Measurements from ENCODE around the gene AZU1.
"Not testable (repeated sequence)": the region's sequence is repeated elsewhere in the genome, so short reads cannot be mapped to it uniquely, and the experiment has no call there.

AZU1 gene

DNA sequence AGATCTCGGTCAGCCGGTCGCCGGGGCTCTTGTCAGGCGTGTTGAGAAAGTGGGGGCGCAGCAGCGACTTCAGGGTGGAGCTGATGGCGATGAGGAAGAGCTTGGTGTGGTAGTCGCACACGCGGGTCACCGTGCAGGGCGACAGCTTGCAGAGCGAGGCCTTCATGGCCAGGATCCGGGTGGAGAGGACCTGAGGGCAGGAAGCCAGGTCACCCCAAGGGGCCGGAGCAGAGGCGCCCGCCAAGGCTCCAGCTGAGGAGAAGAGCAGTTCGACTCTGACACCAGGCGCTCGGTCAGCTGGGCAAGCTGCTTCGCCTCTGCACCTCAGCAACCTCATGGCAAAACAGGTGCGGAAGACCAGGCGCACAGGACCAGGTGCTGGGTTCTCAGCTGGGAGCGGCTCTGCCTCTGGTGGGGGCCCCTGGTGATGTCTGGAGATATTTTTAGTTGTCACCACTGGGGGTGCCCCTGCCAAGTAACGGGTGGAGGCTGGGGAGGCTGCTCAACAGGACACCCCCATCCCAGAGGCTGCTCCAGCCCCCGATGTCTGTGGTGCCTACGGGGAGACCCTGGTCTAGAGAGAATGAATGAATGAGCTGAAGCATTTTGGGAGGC is 47.7 kb downstream of the AZU1 start:
- no peak for DNase-seq

DNA sequence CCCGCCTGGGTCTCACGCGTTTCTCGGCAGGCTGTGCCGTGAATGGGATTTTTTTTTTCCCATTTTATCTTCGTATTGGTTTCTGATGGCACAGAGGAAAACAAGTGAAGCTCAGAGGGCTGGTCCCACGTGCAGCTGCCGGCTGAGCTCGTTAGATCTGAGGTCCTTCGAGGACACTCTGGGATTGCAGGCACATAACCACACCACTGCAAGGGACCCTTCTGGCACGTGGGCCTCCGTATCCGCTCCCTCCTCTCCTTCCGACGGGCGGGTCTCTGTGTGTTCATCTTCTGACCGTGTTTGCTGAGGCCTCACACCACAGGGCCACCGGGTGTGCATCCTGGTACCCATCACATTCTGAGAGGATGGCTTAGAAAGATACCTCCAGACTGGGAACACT is 48.5 kb downstream of the AZU1 start:
- DNase-seq, result no peak

DNA sequence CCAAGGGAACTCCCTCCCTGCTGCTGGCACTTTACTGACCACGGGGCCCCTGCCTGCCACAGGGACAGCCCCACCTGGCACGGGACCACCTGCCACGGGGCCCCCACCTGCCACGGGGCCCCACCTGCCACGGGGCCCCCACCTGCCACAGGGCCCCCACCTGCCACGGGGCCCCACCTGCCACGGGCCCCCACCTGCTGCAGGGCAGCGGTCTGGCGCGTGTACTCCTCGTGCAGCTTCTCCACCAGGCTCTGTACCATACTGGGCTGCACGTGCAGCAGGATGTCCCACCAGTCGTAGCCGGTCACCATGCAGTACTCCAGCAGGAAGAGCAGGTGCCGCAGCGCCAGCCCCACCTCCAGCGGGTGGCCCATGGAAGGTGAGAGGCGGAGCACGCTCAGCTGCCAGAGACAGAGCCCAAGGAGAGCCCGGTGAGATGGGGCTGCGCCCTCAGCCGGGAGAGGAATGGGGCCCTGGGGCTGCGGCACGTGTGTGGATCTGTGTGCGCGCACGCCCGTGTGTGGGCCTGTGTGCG is 49.2 kb downstream of the AZU1 start:
- DNase-seq, result no peak

DNA sequence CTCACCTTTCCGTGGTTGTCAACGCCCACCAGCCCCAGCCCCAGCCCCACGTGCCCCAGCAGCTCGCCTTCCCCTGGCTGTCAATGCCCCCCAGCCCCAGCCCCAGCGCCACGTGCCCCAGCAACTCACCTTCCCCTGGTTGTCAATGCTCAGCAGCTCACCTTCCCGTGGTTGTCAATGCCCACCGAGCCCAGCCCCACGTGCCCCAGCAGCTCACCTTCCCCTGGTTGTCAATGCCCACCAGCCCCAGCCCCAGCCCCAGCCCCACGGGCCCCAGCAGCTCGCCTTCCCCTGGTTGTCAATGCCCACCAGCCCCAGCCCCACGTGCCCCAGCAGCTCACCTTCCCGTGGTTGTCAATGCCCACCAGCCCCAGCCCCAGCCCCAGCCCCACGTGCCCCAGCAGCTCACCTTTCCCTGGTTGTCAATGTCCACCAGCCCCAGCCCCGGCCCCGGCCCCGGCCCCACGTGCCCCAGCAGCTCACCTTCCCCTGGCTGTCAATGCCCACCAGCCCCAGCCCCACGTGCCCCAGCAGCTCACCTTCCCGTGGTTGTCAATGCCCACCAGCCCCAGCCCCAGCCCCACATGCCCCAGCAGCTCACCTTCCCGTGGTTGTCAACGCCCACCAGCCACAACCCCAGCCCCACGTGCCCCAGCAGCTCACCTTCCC is 50.5 kb downstream of the AZU1 start:
- not testable (repeated sequence) for DNase-seq

DNA sequence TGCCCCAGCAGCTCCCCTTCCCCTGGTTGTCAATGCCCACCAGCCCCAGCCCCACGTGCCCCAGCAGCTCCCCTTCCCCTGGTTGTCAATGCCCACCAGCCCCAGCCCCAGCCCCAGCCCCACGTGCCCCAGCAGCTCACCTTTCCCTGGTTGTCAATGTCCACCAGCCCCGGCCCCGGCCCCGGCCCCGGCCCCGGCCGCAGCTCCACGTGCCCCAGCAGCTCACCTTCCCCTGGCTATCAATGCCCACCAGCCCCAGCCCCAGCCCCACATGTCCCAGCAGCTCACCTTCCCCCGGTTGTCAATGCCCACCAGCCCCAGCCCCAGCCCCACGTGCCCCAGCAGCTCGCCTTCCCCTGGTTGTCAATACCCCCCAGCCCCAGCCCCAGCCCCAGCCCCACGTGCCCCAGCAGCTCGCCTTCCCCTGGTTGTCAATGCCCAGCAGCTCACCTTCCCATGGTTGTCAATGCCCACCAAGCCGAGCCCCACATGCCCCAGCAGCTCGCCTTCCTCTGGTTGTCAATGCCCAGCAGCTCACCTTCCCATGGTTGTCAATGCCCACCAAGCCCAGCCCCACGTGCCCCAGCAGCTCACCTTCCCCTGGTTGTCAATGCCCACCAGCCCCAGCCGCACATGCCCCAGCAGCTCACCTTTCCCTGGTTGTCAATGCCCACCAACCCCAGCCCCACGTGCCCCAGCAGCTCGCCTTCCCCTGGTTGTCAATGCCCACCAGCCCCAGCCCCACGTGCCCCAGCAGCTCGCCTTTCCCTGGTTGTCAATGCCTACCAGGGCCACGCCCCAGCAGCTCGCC is 51.3 kb downstream of the AZU1 start:
- DNase-seq, result not testable (repeated sequence)

DNA sequence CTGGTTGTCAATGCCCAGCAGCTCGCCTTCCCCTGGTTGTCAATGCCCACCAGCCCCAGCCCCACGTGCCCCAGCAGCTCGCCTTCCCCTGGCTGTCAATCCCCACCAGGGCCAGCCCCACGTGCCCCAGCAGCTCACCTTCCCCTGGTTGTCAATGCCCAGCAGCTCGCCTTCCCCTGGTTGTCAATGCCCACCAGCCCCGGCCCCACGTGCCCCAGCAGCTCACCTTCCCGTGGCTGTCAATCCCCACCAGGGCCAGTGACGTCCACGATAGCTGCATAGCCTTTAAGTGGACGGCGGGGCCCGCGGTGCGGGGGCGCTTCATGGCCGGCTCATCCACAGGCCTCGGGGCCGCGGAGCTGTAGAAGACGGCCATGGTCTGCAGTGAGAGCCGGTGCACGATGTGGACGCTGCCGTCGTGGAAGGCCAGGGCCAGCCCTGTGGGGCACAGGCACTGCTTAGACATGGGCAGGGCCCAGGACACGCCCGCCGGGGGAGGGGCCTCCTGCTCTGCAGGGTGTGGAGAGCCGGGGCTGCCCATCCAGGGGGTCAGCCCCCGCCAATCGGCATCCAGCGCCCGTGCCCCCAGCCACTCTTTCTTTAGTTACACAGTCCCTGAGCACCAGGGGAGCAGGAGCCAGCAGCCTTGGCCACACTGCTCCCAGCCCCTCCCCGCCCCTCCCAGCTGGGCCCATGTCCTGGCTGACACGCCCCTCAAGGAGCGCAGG is 52.2 kb downstream of the AZU1 start:
- DNase-seq, result no peak

Measured in NCI-H69 (cell line).